ENCODE results near the gene THOC5.
"Not testable (repeated sequence)": the region's sequence is repeated elsewhere in the genome, so short reads cannot be mapped to it uniquely, and the experiment has no call there.

THOC5 gene

DNA sequence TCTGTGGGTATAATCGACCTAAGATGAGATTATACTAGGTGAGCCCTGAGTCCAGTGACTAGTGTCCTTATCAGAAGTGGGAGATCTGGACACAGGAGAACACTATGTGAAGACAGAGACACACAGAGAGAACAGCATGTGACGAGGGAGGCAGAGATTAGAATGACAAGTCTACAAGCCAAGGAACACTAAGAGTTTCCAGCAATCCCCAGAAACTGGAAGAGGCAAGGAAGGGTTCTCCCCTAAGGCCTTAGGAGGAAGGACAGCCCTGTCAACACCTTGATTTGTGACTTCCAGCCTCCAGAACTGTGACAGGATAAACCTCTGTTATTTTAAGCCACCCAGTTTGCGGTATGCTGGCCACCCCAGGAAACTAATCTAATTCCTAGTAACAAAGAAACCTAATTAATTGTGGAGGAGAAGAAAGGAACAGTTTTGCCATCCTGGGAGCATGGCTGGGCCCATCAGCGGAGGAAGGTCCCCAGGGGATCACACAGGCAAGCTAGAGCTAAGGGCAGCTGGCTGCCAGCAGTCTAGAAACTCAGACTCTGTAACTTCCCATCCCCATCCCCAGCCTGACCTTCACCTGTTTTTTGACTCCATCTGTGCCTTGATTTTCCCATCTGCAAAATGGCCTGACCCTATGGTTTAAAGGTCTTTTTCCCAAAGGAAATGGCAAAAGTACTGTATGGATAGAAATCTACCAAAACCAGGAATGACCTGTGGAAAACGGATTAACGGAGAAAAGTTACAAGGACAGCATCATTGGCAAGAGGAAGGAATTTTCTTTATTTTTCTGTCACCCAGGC lies 10.3 kb upstream of the THOC5 start:
- in situ Hi-C loops (cut with MboI; ENCODE audit: low sequenced_read_pairs), result no loop called here

DNA sequence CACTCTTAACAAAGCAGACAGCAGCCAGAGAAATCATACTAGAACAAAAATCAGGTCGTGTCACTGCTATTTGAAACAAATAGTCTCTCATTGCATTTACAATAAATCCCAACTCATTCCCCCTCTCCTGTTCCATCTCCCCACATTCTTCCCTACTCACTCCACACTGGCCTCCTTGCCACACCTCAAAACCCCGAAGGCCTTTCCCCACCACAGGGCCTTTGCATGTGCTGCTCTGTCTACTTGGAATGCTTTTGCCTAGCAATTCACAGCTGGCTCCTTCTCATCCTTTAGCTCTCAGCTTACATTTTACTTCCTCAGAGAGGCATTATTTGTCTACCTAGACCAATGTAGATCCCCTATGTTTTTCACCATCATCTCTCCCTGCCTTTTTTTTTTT lies 6.3 kb upstream of the THOC5 start:
- in situ Hi-C loops (cut with MboI; ENCODE audit: low sequenced_read_pairs), result no loop called here

- in situ Hi-C loops (cut with MboI; ENCODE audit: low sequenced_read_pairs), result no loop called here
These were observed 5.5 kb upstream of the THOC5 start for GRCh38 chr22:29559030-29559429.

DNA sequence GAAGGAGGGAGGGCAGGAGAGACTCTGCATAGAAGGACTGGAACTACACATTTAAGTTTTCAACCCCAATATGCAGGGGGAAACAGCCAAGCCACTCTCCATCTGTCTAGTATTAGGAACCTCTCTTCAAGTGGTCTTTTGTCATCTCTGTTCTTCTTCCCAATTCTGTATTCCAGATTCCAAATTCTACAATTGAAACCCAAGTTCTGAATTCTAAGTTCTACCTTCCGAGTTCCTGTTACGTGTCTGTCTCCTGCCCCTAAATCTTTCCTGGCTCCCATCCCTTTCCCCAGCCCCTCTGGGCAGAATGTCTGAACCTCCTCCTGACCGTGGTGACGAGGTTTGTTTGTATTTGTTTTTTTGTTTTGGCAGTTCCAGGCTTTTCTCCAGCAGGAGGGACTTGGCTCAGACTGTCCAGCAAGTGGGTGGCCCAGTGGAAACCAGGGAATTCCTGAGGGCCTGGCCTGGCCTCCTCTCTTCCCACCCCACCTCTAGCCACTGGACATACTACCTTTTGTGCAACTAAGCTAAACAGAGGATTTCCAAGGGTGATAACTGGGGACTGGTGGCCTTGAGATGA lies 1.6 kb upstream of the THOC5 start:
- in situ Hi-C loops (cut with MboI; ENCODE audit: low sequenced_read_pairs), result no loop called here

DNA sequence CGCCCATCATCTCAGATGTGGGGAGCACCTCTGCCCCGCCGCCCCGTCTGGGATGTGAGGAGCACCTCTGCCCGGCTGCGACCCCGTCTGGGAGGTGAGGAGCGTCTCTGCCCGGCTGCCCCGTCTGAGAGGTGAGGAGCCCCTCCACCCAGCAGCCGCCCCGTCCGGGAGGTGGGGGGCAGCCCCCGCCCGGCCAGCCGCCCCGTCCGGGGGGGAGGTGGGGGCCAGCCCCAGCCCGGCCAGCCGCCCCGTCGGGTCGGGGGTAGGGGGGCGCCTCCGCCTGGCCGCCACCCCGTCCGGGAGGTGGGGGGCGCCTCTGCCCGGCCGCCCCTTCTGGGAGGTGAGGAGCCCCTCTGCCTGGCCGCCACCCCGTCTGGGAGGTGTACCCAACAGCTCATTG lies 1.2 kb downstream of the THOC5 start:
- in situ Hi-C loops (cut with MboI; ENCODE audit: low sequenced_read_pairs), result not testable (repeated sequence)

DNA sequence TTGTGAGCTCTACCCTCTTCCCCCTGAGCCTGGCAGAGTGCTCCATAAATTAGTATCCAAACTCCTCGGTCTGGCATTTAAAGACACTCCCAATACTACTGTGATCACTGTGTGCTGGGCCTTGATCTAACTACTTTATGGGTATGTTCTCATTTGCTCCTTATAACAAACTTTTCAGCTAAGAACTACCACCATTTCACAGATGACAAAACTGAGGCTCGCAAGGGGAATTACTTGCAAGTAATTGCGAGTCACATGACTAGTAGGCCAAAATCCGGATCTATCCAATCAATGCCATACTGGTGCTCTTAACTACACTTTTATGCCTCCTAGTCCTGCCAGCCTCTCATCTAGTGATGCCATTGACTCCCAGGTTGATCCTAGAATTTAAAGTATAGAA lies 3.6 kb downstream of the THOC5 start:
- in situ Hi-C loops (cut with MboI; ENCODE audit: low sequenced_read_pairs), result no loop called here

DNA sequence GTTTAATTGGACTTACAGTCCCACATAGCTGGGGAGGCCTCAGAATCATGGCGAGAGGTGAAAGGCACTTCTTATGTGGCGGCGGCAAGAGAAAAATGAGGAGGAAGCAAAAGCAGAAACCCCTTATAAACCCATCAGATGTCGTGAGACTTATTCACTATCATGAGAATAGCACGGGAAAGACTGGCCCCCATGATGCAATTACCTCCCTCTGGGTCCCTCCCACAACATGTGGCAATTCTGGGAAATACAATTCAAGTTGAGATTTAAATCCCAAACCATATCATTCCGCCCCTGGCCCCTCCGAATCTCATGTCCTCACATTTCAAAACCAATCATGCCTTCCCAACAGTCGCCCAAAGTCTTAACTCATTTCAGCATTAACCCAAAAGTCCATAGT lies 8.5 kb downstream of the THOC5 start:
- in situ Hi-C loops (cut with MboI; ENCODE audit: low sequenced_read_pairs), result not testable (repeated sequence)

DNA sequence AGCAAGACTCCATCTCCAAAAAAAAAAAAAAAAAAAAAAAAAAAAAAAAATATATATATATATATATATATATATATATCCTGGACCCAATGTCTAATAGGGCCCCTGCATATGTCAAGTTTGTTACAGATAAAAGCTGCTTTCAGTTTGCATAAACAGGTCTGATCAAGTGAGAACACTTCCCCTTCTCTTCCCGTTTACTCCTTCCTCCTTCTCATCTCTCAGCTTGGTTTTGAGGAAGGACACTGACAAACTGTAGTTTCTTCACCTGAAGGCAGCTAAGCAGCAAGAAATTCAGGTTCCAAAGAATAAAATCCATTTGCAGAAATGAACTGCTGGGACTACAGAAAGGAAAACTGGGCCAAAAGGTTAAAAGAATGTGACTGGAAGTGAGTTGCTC lies 11.7 kb downstream of the THOC5 start:
- in situ Hi-C loops (cut with MboI; ENCODE audit: low sequenced_read_pairs), result no loop called here

DNA sequence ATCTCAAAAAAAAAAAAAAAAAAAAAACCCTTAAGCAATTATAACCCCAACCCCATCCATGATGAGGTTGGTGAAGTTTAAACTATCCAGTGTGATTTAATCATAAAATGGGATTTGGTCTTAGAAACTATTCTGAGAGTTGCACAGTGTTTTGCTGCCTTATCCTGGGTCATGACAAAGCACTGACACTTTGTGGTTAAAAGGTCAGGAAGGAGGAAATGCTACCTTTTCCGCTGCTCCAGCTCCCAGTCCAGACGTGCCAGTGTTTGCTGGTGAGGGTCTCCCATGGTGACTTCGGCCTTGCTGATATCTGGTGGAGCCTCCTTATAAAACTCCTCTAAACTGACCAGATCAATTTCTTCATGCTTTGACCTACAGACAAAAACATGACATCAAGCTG lies 14.5 kb downstream of the THOC5 start:
- in situ Hi-C loops (cut with MboI; ENCODE audit: low sequenced_read_pairs), result no loop called here

- in situ Hi-C loops (cut with MboI; ENCODE audit: low sequenced_read_pairs), result no loop called here
These were observed 17.1 kb downstream of the THOC5 start for GRCh38 chr22:29536411-29536810.

GRCh38 chr22:29531419-29531818 lies 22.1 kb downstream of the THOC5 start:
- in situ Hi-C loops (cut with MboI; ENCODE audit: low sequenced_read_pairs), result no loop called here

- in situ Hi-C loops (cut with MboI; ENCODE audit: low sequenced_read_pairs), result no loop called here
These were observed 22.8 kb downstream of the THOC5 start for GRCh38 chr22:29530716-29531115.

DNA sequence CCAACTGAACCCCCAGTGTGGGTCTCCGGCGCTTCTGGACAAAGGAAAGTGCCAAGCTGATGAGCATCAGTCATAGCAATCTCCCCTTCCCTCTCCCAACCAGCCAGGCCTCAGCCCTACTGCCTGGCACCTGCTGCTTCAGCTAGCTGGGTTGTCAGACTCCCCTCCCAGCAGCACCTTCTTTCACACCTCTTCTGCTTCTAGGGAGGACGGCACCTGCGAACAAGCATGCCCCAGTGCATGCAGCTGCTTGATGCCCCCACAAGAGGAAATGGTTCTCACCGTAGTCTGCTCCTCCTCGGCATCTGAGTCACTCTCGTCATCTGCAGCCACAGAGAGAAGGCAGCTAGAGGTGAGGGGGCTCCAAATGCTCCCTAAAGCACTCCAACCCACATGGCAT lies 25.4 kb downstream of the THOC5 start:
- in situ Hi-C loops (cut with MboI; ENCODE audit: low sequenced_read_pairs), result no loop called here

DNA sequence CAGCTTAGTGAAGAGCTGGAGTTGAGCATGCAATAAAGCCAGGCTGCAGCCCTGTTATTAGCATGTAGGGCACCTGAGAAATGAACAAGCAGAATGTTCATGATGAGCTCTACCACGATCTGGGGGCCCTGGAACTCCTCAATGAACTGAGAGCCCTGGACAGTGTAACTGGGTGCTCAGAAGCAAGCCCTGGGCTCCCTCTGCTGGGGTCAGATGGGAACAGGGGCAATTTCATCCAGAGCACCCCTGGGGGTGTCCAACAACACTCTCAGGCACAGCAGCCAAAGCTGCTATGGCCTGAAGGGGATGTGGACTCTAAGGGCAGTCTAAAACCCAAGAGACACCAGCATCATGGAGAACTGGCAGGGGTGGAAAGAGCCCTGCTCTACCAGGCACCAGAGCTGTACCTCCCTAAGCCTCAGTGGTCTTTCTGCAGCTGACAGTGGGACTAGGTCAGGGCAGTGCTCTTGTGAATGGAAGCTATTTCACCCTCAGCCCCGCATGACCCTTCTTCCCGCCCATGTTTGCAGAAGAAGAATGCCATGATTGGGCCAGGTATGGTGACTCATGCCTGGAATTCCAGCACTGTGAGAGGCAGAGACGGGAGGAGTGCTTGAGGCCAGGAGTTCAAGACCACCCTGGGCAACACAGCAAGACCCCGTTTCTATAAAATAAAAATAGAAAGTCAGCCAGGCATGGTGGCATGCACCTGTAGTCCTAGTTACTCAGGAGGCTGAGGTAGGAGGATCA lies 28.9 kb downstream of the THOC5 start:
- in situ Hi-C loops (cut with MboI; ENCODE audit: low sequenced_read_pairs), result no loop called here

- in situ Hi-C loops (cut with MboI; ENCODE audit: low sequenced_read_pairs), result no loop called here
These were observed 29.8 kb downstream of the THOC5 start for GRCh38 chr22:29523761-29524160.

- in situ Hi-C loops (cut with MboI; ENCODE audit: low sequenced_read_pairs), result no loop called here
These were observed 32.0 kb downstream of the THOC5 start for GRCh38 chr22:29521526-29521925.

- in situ Hi-C loops (cut with MboI; ENCODE audit: low sequenced_read_pairs), result no loop called here
These were observed 32.7 kb downstream of the THOC5 start for GRCh38 chr22:29520851-29521250.

- in situ Hi-C loops (cut with MboI; ENCODE audit: low sequenced_read_pairs), result no loop called here
These were observed 33.6 kb downstream of the THOC5 start for GRCh38 chr22:29519996-29520395.

DNA sequence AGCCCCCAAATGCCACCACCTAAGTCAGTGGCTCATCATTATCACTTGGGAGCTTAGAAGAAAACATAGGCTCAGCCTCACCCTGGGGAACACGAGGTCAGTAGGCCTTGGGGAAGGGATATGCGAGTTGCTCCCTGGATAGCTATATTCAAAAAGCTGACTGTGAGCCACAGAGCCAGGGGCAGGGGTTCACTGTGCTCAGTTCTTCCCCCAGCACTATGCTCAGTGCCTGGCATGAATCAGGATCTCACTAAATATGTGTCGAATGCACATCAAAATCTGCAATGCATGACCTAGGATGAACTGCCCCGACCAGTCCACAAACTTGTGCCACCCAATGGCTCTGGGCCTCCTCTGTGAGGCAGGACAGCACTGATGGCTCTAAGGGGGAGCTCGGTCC lies 35.1 kb downstream of the THOC5 start:
- in situ Hi-C loops (cut with MboI; ENCODE audit: low sequenced_read_pairs), result no loop called here

DNA sequence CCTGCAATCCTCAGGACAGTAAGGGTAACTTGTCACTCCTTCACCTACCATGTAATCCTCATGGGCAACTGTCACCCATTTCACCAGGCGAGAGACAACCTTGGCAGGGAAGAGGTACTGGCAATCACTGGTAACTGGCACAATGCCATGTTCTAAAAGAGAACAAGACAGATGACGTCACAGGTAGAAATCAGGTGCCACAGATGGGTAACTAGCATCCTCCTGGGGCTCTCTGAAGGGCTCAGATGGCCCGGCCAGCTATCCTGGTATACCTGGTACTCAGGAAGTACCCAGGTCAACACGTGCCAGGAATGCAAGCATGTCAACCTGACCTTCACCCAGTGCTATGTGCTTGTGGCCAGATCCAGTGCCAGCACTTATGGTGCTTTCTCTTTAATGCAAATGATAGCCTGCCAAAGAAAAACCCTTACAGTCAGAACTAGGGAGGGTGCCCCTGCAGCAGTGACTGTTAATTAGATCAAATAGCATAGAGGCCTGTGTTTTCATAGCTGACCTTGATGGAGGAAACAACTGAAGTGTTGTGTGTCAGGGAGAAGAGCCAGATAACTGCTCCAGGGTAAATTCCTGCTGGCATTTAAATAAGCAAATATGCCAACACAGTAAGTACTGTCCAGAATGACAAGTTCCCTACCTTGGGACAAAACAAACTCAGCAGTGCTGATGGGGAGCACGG lies 36.2 kb downstream of the THOC5 start:
- in situ Hi-C loops (cut with MboI; ENCODE audit: low sequenced_read_pairs), result no loop called here

GRCh38 chr22:29512031-29512430 lies 41.5 kb downstream of the THOC5 start:
- in situ Hi-C loops (cut with MboI; ENCODE audit: low sequenced_read_pairs), result no loop called here
